HuH-7.5 (cell line): ENCODE results near the gene IL1R1.

Experiments
- DNase-seq: peaks from one replicate; pipeline ENCODE4 v3.0.0; 2011; ENCODE audit warnings: low spot score

The IL1R1 gene

DNA sequence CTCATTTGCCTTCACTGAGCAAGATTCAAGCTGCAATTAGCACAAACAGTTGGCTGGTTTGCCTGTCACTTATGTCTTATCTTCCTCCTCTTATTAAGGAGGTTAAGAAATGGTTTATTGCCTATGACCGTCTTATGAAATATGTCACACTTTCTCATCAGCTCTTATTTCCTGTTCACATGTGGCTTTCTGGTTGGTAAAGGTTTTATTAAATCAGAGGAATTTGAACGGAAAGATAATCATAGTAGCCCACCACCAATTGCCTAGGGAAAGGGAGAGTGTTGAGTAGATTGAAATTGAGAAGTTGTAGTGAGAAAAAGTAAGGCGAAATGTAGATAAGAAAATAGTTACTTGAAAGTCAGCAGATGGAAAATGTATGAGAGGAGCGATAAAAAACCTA lies 4.2 kb upstream of the IL1R1 start:
- DNase-seq: no peak

DNA sequence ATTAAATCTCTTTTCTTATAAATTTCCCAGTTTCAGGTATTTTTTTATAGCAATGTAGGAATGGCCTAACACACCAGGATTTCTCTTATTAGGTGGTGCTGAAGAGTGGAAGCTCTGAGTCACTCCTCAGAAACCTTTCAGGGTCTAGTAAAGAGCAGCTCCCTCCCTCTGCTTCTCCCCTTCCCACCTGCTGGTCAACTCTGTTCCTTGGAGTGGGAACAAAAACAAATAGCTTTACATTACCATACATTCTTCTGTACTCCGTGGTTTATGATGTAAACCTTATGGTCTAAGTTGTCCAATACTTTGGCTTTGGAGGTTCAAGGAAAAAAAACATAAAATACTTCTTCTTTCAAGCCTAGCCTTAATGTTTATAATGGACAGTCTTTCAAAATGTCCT lies 2.7 kb upstream of the IL1R1 start:
- DNase-seq: no peak

DNA sequence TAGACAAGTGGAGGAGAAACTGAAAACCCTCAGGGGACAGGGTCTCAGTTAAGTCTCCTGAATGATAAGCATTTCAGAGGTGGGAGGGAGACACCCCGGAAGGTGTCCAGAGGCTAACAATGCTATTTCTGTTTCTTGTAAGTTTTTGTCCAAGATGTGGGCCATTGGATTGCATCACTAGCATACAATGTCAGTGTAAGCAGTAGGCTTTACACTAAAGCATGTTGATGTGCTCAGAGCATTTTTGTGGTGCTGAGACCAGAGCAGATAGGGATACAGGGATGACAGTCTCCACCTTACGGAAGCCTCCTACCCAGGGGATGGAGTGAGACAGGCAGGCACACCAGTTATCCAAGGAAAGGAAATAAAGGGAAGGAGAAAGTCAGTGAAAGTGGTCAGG lies 2.2 kb upstream of the IL1R1 start:
- no peak for DNase-seq

DNA sequence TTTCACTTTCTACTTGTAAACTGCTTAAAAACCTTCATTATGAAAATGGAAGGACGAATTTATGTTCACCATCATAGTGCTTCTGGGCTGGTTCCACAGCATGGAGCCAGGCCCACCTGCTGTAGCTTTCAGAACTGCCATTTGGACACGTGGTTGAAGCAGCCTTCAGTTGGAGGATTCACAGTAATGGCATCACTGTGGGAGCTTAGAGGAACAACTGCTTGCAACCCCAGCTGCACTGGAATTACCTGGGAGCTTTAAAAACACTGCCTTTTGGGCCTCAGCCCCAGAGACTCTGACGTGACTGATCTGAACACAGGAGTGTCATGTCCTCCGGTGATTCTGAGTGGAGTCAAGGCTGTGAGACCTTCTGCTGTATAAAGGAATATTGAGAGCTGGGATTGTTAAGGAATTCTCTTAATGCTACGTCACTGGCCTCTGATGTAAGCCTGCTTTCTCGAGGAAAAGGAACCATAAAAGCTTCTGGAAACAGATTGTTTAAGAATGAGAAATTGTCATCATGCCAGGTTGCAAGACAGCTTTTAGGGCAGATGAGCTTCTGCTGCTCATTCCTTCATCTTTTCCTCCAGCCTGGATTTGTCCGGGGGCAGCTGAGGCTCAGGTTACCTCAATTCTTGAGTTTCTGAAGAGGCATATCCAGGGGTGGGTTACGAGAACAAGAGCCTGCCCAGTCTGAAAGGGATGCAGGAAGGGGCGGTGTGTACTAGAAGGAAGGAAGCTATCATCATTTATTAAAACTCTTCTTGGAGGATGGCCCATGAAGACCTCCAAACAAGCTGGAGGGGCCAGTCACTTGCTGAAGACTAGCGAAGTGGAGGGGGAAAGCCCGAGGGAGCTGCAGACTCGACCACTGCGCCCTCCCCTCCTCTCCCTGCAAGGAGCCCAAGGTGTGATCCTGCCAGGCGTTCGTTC lies 1.3 kb upstream of the IL1R1 start:
- no peak for DNase-seq

DNA sequence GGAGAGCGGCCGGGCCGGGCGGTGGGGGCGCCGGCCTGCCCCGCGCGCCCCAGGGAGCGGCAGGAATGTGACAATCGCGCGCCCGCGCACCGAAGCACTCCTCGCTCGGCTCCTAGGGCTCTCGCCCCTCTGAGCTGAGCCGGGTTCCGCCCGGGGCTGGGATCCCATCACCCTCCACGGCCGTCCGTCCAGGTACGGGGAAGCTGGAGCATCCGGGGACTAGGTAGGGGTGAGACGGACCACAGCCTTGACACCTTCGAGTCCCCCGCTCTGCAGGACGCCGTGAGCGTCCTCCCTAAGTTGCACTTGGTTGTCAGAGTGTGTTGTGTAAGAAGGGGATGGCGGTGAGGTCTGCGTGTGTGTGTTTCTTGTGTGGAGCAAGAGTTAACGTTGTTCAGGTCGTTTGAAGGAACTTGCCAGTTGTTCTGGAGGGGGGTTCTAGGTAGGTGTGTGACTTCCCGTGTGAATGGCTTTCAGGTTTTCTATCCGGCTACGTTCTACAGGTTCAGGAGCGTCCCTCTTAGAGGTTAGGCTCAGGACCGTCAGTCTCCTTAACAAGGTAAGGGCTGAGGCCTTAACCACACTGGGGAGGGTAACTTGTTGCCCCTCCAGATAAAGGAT lies 393 bp downstream of the IL1R1 start:
- peak; percentile 63 for DNase-seq

DNA sequence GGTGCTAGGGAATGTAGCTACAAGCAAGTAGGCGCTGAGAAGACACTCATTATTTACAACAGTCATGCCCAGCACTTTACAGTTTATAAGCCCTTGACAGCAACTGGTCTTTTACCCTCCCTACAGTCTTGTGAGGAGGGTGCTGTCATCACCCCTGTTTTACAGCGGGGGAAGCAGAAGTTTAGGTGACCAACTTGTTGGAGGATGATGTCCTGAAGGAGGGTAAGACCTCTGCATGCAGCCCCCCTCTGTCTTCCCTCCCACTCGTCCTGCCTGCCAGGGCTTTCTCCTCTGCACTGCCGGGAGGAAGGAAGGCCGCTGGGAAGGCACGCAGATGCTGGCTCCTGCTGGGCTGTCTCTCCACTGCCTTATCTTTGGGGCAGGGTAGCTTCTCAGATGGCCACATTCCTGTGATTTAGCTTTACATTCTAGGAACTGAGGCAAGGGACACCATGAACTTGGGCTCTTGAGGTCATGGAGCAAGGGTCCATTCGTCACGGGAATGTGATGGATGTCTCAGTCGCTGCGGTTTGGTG lies 972 bp downstream of the IL1R1 start:
- DNase-seq: no peak

DNA sequence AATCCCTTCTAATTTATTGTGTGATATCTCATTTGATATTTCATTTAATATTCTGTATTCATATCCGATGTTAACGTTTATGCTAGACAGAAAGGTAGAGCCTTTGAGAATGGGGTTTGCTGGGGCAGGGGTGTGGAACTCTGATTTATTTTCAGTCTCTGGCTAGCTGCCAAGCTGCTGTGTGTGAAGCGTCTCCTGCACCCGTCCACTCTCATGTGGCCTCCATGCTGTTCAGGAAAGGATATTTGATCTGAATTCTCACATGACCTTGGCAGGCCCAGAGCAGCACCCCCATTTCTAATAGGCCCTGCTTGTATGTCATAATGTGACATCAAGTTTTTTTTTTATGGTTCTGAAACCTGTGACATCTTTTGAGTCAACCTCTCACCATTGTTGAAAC lies 1.6 kb downstream of the IL1R1 start:
- no peak for DNase-seq

DNA sequence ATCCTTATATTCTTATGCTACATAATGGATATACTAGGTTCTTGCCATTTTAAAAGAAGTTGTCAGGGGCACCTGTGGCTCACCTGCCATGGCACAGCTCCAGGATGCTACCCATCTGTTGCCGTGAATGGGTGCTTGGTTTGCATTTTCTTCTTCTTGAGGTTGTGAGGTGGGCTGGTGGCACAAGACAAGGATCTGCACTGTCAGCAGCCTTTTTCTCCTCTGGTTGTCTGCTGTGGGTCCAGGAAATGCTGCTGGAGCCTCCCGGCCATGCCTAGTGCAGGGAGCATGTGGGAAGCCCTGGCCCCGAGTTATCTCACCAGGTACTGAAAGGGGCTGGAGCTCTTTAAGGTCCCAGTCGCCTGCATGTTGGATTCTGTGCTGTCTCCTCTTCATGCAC lies 2.6 kb downstream of the IL1R1 start:
- DNase-seq: no peak

DNA sequence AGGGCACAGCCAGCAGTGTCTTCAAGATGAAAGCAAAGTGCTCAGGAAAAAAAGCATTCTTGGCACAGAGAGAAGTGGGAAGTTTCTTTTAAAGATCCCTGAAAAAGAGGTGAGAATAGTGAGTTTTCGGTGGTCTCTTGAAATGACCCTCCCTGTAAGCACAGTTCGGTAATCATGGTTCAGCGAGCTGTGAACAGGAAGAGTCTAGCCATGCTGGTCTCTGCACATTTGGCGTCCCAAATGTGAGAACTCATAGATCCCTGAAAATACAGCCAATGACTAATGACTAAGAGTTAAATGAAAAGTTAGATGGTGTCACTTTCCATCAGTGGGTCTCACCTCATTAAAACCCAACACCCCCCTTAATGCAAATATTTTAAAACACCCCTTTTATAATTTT lies 3.4 kb downstream of the IL1R1 start:
- no peak for DNase-seq

DNA sequence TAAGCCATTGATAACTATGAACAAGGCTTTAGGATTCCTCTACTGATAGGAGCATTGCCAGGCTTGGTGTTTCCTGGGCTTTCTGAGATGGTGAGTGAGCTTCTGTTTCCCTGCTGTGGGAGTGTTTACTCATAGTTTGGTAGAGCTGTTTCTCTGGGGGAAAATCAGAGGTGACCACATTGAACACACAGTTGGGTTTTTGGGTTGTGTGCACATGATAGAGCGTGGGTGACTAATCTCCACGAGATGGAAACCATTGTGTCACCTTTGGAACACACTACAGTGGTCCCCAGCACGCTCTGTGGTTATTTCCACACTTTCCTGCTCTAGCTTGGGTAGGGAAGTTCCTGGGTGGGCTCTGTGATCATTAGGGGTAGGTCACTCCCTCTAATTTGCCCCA lies 5.4 kb downstream of the IL1R1 start:
- no peak for DNase-seq

DNA sequence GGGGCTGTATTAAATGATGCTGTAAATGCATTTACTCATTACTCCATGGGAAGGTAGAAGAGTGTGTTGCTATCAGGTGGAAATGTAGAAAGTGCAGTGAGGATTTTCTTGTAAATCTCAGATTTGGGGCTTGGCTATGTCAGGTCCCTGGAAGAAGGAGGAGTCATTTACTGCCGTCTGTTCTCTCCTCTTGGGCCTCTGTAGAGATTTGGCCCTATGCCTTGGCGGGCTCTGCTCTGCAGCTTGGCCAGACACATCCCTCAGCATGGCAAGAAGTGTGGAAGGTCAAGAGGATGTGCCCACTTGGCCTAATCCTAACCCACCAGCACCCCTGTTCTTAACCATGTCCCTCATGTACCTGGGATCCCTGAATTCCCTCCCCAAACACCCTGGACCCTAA lies 6.7 kb downstream of the IL1R1 start:
- DNase-seq: no peak

DNA sequence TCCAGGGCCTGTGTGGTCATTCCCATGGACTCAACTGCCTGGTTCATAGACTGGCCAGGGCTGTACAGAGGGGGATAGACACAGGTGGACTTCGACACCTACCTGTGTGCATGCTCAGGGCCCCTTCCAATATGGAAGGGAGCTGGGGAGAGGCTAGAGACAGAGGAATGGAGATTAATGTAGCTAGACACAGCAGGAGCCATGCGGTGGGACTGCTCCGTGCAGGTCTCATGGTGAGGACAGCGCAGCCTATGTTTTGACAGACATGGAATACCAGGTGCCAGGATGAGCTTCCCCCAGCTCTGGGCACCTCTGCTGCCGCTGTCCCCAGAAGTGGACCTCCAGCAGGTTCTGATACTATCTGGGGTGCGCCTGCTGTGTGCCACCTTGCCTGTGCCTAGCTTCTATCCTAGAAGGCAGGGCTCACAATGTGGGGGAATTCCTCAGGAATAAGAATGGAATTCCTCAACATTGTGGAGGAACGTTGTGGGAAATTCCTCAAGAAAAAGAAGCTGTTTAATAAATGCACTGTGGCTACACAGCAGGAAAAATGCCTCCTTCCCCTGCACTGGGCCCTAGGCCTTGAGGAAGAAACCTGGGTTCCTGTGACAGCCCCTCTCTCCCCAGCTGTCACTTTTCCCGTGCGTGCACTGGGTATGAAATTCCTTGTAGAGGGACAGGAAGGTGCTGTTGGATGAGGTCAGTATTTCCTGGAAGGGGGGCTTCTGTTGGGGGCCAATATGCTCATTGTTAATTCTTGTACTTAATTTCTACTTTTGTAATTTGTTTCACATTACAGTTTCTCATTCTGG lies 7.3 kb downstream of the IL1R1 start:
- DNase-seq: no peak

DNA sequence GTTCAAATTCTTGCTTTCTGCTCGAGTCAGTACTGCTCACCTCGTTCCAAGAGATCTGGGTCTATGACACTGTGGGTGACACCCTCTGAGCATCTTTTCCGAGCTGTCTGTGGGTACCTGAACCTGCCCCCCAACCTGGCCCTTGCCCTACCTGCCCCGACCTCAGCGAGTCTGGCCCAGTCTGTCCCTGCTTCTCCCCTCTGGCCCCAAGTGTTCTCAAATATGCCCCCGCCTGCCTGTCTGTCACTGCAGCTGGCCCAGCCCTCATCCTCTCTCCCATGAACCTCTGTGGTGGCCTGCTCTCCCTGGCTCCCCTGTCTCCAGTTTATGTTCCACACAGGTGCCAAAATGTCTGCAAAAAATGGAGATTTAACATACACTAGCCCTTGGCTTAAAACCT lies 11.8 kb downstream of the IL1R1 start:
- no peak for DNase-seq

DNA sequence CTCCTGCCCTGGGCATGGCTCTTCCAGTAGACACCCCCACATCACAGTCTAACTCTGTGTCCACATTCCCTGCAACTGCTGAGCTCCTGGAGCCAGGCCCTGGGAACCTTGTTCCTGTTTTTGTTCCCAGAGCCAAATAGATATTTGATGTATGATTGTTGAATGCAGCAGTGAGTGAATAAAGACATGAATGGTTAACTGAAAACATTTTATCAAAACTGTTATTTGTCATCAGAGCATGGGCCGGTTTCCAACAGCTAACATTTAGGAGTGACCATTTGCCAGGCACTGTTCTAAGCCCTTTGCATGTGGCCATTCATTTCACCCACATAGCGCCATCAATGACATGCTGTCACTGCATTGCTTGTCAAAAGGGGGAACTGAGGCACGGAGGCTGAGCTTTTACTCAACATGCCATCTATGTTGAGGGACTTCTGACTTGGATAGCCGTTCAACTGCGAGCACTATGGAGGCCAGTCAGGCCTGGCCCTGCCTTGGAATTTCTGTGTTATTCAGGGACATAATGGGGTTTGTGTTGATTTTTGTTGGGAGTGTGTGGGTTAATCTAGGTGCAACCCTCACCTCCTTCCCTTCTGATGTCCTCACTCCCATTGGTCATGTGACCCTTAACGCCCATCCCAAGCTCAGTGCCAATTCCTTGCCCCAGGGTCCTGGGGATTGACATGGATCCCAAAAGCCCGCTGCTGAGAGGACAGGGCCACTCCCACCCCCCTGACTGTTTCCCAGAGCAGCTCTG lies 12.6 kb downstream of the IL1R1 start:
- no peak for DNase-seq

DNA sequence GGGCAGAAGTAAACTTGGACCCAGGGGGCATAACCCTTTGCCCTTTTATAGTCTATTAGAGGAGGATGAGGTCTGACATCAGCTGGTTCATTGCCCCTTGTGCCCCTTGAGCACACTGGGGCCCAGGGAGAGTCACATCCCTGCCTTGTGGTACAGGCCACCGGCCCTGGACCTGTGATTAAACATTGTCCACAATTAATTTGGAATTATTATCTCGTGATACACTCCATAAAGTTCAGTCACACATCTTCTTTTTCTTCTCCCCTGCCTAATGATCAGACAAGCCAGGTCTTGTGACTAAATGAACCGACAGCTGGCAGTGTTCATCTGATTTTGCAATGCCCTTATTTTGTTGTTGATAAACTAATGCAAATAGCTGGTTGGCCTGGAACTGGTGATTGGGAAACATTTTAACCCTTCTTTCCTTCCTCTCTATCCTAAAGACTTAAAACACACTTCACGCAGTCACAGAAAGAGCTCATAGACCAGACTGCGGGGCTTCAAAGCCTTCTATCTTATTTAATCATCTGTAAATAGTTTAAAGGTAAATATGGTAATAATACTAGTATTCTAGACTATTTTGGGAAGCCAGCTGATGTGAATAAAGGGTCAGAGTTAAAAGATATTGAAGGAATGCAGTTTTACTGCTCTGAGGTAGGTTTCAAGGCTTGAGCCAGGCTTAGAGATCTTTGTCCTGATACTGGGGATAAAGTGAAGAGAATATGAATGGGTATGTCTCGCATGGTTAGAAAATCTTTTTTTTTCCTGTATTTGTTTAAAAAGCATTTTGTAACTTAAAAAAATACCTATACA lies 13.4 kb downstream of the IL1R1 start:
- DNase-seq: peak; percentile 37

DNA sequence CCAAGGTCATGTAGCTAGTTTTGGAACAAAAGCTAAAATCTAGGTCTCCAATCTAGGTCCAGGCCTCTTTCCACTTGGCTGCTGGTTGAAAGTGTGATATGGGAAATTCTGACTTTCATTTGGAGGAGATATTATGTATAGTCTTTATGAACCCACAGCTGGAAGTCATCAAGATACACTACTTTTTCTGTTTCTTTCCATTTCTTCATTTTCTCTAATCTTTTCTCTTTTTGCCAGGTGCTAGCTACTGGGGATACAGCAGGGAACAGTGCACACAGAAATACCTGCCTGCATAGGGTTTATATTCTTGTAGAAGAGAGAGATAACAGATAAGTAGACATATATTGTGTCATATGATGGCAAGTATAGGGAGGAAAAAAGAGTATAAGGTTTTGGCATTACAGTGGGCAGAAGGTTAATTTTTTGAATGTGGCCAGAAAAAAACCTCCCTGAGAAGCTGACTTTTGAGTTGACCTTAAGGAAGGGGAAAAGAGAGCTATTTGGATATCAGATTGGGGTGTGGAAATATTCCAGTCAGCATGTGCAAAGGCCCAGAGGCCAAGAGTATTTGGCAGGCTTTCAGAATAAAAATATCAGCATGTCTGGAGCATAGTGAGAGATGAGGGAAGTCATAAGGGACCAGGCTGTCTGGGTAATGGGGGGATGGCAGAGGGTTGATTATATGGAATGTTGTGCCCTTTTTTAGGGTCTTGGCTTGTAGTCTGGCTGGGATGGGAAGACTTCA lies 15.6 kb downstream of the IL1R1 start:
- DNase-seq: no peak

DNA sequence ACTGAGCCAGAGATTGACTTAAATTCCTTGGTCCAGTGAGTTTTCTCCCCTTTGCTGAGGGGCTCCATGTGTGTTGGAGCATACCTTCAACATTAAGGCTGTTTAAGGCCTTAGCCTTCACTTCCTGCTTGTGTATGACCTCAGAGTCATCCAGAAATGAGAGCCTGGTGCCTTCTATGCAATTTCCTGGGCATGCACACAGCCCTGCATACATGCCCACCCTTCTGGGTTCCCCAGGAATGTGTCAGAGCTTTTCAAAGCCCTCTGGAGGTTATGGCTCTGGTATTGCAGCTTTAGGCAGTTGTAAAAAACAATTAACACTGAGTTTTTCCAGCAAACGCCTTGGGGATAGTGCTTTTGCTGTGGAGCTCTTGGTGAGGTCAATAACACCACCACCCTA lies 16.7 kb downstream of the IL1R1 start:
- DNase-seq: no peak

DNA sequence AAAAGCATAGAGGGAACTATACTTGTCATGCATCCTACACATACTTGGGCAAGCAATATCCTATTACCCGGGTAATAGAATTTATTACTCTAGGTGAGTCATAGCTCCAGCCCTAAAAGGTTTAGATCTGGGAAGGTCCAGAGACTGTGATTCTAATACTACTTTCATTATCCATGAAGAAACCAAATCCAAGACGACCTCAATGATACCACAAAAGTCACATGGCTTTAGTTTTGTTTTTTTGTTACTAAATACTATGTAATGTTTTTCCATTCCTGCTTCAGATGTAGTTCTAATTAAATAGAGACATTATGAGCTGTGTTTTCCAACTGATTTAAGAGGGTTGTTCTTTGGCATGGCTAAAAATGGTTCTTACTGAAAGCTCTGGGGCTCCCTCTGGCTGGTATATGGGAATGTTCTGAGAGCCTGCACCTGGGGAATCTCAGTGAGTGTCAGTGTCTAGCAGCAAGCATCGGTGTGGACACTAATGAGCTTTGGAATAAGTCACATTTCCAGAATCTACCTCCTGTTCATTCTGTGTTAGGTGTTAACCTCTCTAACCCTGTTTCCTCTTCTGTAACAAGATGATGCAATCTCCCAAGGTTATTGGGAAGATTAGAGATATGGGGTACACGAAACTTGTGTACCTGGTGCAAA lies 23.8 kb downstream of the IL1R1 start:
- DNase-seq: no peak

DNA sequence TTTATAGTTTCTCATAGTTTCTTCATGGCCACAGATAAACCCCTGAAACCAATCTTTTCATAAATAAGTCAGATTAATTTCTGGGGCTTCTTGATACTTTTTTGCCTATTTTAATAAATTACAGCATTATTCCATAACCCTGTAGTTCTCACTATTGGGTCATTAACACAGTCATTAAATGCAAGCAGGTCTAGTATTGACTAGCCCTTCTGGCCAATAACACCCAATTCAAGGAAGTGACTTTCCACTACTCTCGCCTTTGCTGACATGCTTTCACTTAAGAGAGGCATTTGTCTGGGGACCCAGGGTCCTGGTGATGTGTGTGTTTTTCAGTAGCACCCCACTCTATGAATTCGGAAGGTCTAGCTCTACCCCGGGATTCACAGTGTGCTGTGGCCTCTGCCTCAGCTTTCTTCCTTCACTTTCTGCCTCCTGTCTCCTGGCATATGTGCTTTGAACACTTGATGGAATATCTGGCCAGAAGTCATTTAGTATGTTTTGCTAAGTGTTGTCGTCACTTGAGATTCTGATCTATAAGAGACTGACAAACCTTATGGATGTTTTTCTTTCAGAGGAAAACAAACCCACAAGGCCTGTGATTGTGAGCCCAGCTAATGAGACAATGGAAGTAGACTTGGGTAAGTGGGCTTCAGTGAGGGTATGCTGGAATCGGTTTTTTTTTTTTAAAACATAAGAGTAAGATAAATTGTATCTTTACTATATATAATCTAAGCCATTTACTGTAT lies 25.7 kb downstream of the IL1R1 start:
- no peak for DNase-seq
